Neuronal stem cell (in vitro differentiated cells): Measurements from ENCODE around the gene SEMA4G.

Experiments
- DNase-seq: peaks from one replicate; pipeline ENCODE4 v3.0.0-alpha.2; 2013; ENCODE audit warnings: low spot score
- H2AFZ ChIP-seq: one replicate; pipeline ENCODE4 v1.6.1; 2013; ENCODE audit warnings: mild to moderate bottlenecking, low read length, inconsistent platforms
- H2AK5ac ChIP-seq: 2 replicates; pipeline ENCODE4 v1.6.1; 2013; ENCODE audit warnings: low read depth, mild to moderate bottlenecking, inconsistent platforms, low read length, moderate library complexity, mixed read lengths
- H2BK120ac ChIP-seq: 2 replicates; pipeline ENCODE4 v1.6.1; 2013; ENCODE audit warnings: low read depth, mild to moderate bottlenecking, inconsistent platforms, low read length, moderate library complexity, mixed read lengths
- H2BK12ac ChIP-seq: one replicate; pipeline ENCODE4 v1.6.1; 2013; ENCODE audit warnings: low read length, inconsistent platforms
- H2BK15ac ChIP-seq: 2 replicates; pipeline ENCODE4 v1.6.1; 2013; ENCODE audit warnings: mild to moderate bottlenecking, low read length, inconsistent platforms, mixed read lengths
- H2BK5ac ChIP-seq: one replicate; pipeline ENCODE4 v1.6.1; 2013; ENCODE audit warnings: inconsistent platforms, mild to moderate bottlenecking, low read length, moderate library complexity
- H3K14ac ChIP-seq: one replicate; pipeline ENCODE4 v1.6.1; 2013; ENCODE audit warnings: low read length, inconsistent platforms
- H3K18ac ChIP-seq: 2 replicates; pipeline ENCODE4 v1.6.1; 2013; ENCODE audit warnings: low read length, inconsistent platforms
- H3K23ac ChIP-seq: 2 replicates; pipeline ENCODE4 v1.6.1; 2013; ENCODE audit warnings: low read depth, mild to moderate bottlenecking, mixed read lengths, low read length, inconsistent platforms; ENCODE audit not compliant: poor library complexity
- H3K27ac ChIP-seq: replicated peaks from 3 replicates; pipeline ENCODE4 v1.5.1; 2013; ENCODE audit warnings: low read length, inconsistent platforms
- H3K27me3 ChIP-seq, 3 experiments: 2 replicates each; pipeline ENCODE4 v1.6.1; 2013; ENCODE audit warnings: low read length in 3 of 3, mild to moderate bottlenecking in 2 of 3, inconsistent platforms in 1 of 3, low read depth in 1 of 3, mixed read lengths in 1 of 3, moderate library complexity in 1 of 3; ENCODE audit not compliant: control insufficient read depth in 3 of 3, insufficient read depth in 3 of 3
- H3K36me3 ChIP-seq, 2 donors: replicated peaks in 1 of 2; 2 replicates each; pipeline ENCODE4 v1.6.1; 2013; ENCODE audit warnings: low read length in 2 of 2; ENCODE audit not compliant: control insufficient read depth in 2 of 2, insufficient read depth in 2 of 2
- H3K4ac ChIP-seq: 2 replicates; pipeline ENCODE4 v1.6.1; 2013; ENCODE audit warnings: inconsistent platforms, mild to moderate bottlenecking, low read length, moderate library complexity
- H3K4me1 ChIP-seq, 2 donors: 1 replicate in 1 of 2; 2 replicates in 1 of 2; pipeline ENCODE4 v1.6.1; 2013; ENCODE audit warnings: low read length in 2 of 2, low read depth in 1 of 2; ENCODE audit not compliant: control insufficient read depth in 2 of 2, insufficient read depth in 1 of 2
- H3K4me2 ChIP-seq: one replicate; pipeline ENCODE4 v1.6.1; 2013; ENCODE audit warnings: mild to moderate bottlenecking, low read length, inconsistent platforms; ENCODE audit not compliant: insufficient read depth, poor library complexity, severe bottlenecking
- H3K4me3 ChIP-seq, 2 donors: 2 replicates each; pipeline ENCODE4 v1.5.1; 2013; ENCODE audit warnings: low read length in 2 of 2, mild to moderate bottlenecking in 2 of 2, inconsistent platforms in 1 of 2, moderate library complexity in 1 of 2
- H3K79me1 ChIP-seq: one replicate; pipeline ENCODE4 v1.6.1; 2013; ENCODE audit warnings: low read depth, mild to moderate bottlenecking, inconsistent platforms, low read length, moderate library complexity
- H3K9ac ChIP-seq: one replicate; pipeline ENCODE4 v1.6.1; 2013; ENCODE audit warnings: mild to moderate bottlenecking, low read depth, low read length, inconsistent platforms; ENCODE audit not compliant: poor library complexity
- H3K9me3 ChIP-seq, 2 donors: replicated peaks in 1 of 2; 2 replicates each; pipeline versions ENCODE3 to v1.6.1; 2013; ENCODE audit warnings: low read length in 2 of 2, mild to moderate bottlenecking in 2 of 2, inconsistent platforms in 1 of 2, low read depth in 1 of 2, mixed read lengths in 1 of 2, moderate library complexity in 1 of 2; ENCODE audit not compliant: control insufficient read depth in 2 of 2, insufficient read depth in 1 of 2
- H4K8ac ChIP-seq: one replicate; pipeline ENCODE4 v1.6.1; 2013; ENCODE audit warnings: low read depth, mild to moderate bottlenecking, inconsistent platforms, low read length, moderate library complexity
- H4K91ac ChIP-seq: one replicate; pipeline ENCODE4 v1.6.1; 2013; ENCODE audit warnings: low read length, low read depth, mild to moderate bottlenecking, inconsistent platforms; ENCODE audit not compliant: poor library complexity
- WGBS, 2 donors: extraction: QIAGEN DNeasy Blood & Tissue Kit; methylation state at CpG; one replicate each; pipeline ENCODE4 v1.1.7; 2013; ENCODE audit warnings: missing lambda C conversion rate in 2 of 2, mixed read lengths in 1 of 2; ENCODE audit not compliant: insufficient read length in 2 of 2, insufficient replicate concordance in 1 of 2; ENCODE audit errors: extremely low coverage in 2 of 2; 5-methylcytosine and 5-hydroxymethylcytosine counted together

Gene SEMA4G

DNA sequence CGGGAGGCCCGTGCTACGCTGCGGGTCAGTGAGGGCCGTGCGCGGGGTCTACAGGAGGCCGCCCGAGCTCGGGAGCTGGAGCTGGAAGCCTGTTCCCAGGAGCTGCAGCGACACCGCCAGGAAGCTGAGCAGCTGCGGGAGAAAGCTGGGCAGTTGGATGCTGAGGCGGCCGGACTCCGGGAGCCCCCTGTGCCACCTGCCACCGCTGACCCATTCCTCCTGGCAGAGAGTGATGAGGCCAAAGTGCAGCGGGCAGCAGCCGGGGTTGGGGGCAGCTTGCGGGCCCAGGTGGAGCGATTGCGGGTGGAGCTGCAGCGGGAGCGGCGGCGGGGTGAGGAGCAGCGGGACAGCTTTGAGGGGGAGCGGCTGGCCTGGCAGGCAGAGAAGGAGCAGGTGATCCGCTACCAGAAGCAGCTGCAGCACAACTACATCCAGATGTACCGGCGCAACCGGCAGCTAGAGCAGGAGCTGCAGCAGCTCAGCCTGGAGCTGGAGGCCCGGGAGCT is 37.3 kb downstream of the SEMA4G start:
- peak overlapping the region; percentile 89 for H3K23ac ChIP-seq
- peak overlapping the region; percentile 28 for H3K18ac ChIP-seq
- WGBS, 2 donors: no CpG with 5 or more reads among the region's 33 CpGs
- no peaks in the 10 kb centered on the region for H3K9me3 ChIP-seq
- peak overlapping the region; percentile 75 for H2AK5ac ChIP-seq
- H2AFZ ChIP-seq: no peak overlapping the region
- peak overlapping the region; percentile 50 for H3K9ac ChIP-seq
- no peak for DNase-seq
- no peak overlapping the region for H2BK120ac ChIP-seq
- H4K91ac ChIP-seq: no peak overlapping the region
- no peak overlapping the region for H2BK15ac ChIP-seq
- peak overlapping the region; percentile 73 for H2BK12ac ChIP-seq
- H4K8ac ChIP-seq: peak overlapping the region; percentile 65
- H2BK5ac ChIP-seq: peak overlapping the region; percentile 53
- no peak overlapping the region for H3K4me2 ChIP-seq
- H3K4me3 ChIP-seq: no peak overlapping the region
- H3K79me1 ChIP-seq: peaks cover 22% of the 10 kb centered on the region
- no peak overlapping the region for H3K14ac ChIP-seq
- H3K4ac ChIP-seq: no peak overlapping the region
- peaks cover 42 to 57% of the 10 kb centered on the region in 2 donors for H3K36me3 ChIP-seq
- no peak overlapping the region for H3K27ac ChIP-seq
- no peaks in the 10 kb centered on the region for H3K27me3 ChIP-seq
- peaks cover 8 to 18% of the 10 kb centered on the region in 2 donors for H3K4me1 ChIP-seq

DNA sequence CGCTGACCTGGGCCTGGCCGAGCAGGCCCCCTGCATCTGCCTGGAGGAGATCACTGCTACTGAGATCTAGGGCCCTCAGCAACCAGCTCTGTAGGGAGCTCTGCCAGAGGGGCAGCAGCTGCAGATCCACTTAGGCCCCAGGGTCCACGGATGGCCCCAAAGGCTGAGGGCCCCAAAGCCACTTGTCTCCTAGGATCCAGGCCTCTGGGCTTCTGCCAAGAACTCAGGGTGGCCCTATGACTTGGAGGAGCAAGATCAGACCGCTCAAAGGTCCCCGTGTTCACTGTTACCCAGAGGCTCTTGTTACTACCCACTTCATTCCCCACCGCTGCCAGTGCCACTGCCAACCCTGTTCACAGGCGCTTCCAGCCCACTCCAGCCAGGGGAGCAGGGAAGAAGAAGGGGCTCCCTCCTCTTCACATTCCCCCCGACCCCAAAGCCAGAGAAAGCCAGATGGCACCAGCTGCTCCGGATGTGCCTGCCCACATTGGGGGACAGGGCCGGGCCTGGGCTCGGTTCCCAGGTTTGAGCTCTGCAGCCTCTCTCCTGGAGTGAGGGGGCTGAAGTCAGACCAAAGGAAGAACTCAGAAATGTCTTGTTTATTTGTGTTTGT is 37.9 kb downstream of the SEMA4G start:
- Histone ChIP-seq H2BK12ac (no peak overlapping the region), H3K27ac (no peak overlapping the region), H3K18ac (peak overlapping the region; percentile 28), H2BK120ac (no peak overlapping the region), H2AFZ (no peak overlapping the region), H3K27me3 (no peaks in the 10 kb centered on the region), H3K4me1 (peaks cover 3 to 16% of the 10 kb centered on the region in 2 donors), H2BK15ac (no peak overlapping the region), H2AK5ac (peak overlapping the region; percentile 75), H2BK5ac (peak overlapping the region; percentile 53), H3K4me2 (no peak overlapping the region), H4K91ac (no peak overlapping the region), H3K36me3 (peaks cover 41 to 53% of the 10 kb centered on the region in 2 donors), H3K9me3 (no peaks in the 10 kb centered on the region), H3K9ac (no peak overlapping the region), H3K23ac (peak overlapping the region; percentile 89), H3K4ac (no peak overlapping the region), H3K4me3 (no peak overlapping the region), H3K14ac (no peak overlapping the region), H3K79me1 (peaks cover 17% of the 10 kb centered on the region), H4K8ac (peak overlapping the region; percentile 65)
- no CpG with 5 or more reads among the region's 11 CpGs for WGBS, 2 donors
- DNase-seq: no peak

DNA sequence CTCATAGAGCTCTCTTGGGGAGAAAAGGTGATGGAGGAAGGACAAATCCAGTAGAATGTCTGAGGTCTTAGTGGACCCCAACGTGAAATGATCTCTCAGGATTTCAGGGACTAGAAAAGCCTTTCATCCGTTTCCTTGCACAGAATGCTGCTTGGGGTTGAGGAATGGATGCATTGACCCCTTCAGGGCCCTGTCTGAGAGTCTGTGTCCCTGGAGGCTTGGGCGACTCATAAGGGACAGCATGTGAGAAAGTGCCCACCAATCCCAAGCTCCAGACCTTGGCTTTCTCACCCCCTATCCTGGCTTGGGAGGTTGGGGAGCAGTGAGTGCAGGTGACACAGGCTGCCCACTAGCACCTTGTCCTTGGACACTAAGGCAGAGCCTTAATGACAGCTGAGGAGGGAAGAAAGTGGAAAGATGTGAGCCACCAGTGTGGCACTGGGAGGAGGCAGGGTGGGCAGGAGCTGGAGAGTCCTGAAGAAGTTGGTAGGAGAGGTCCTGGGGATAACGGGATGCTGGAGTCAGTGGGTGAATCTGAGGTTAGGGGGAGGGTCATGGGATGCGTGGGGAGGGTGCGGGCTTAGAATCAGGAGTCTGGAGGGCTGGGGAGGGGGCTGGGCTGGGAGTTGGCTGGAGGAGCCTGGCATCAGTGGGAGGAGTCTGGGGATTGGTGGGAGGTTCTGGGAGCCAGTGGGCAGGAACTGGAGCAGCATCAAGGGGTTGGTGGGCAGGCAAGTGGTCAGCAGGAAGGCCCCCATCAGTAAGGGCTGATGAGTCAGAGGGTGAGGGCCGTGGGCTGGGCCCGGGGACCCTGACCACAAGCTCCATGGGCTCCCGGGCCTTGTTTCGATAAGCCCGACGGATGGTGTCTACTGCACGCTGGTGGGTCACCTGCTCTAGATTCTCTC is 38.9 kb downstream of the SEMA4G start:
- Histone ChIP-seq H3K4ac (no peak overlapping the region), H3K18ac (peak overlapping the region; percentile 90), H3K4me2 (no peak overlapping the region), H3K9me3 (no peaks in the 10 kb centered on the region), H2AK5ac (peak overlapping the region; percentile 28), H3K4me3 (peak overlapping the region in 1 of 2 donors; percentile 20), H2BK12ac (no peak overlapping the region), H3K36me3 (peaks cover 33 to 43% of the 10 kb centered on the region in 2 donors), H3K79me1 (peaks cover 13% of the 10 kb centered on the region), H3K14ac (no peak overlapping the region), H4K8ac (peak overlapping the region; percentile 20), H3K4me1 (peaks cover 5 to 16% of the 10 kb centered on the region in 2 donors), H3K23ac (peak overlapping the region; percentile 8), H4K91ac (no peak overlapping the region), H2BK15ac (peak overlapping the region; percentile 69), H2AFZ (no peak overlapping the region), H3K27me3 (no peaks in the 10 kb centered on the region), H2BK120ac (no peak overlapping the region), H3K27ac (no peak overlapping the region), H3K9ac (no peak overlapping the region), H2BK5ac (peak overlapping the region; percentile 29)
- no CpG with 5 or more reads among the region's 13 CpGs for WGBS, 2 donors
- no peak for DNase-seq
